WERI-Rb-1 (cell line): ENCODE measurements around the gene SMAD2.

ENCODE experiments used
- DNase-seq: peaks from one replicate; pipeline ENCODE4 v3.0.0-alpha.2; 2020
- H3K27ac ChIP-seq: fragments of 250-450 bp; sonication (Bioruptor Pico); 2 replicates; pipeline ENCODE4 v1.5.1; 2020; ENCODE audit warnings: mild to moderate bottlenecking, moderate library complexity
- H3K27me3 ChIP-seq: fragments of 250-450 bp; sonication (Bioruptor Pico); 2 replicates; pipeline ENCODE4 v1.5.1; 2021; ENCODE audit warnings: mild to moderate bottlenecking, low read depth, moderate library complexity; ENCODE audit not compliant: insufficient read depth, severe bottlenecking
- H3K36me3 ChIP-seq: fragments of 250-450 bp; sonication (Bioruptor Pico); 2 replicates; pipeline ENCODE4 v1.5.1; 2020; ENCODE audit warnings: mild to moderate bottlenecking, moderate library complexity
- H3K4me3 ChIP-seq: 2 replicates; pipeline ENCODE4 v1.5.1; 2011; ENCODE audit warnings: low read depth, mild to moderate bottlenecking, control low read depth, low read length
- H3K9me3 ChIP-seq: fragments of 250-450 bp; sonication (Bioruptor Pico); 2 replicates; pipeline ENCODE4 v1.5.1; 2021; ENCODE audit warnings: mild to moderate bottlenecking, moderate library complexity; ENCODE audit not compliant: severe bottlenecking
- TF ChIP-seq, protein P1 (sequence below): IDR thresholded peaks from 2 replicates; pipeline ENCODE4 v1.5.1; 2011; ENCODE audit warnings: low read depth, mild to moderate bottlenecking, control low read depth, inconsistent platforms, low read length

The SMAD2 gene

GRCh38 chr18:47975105-47975504 is 44.6 kb upstream of the SMAD2 start:
- H3K4me3 ChIP-seq, result no peak overlapping the region
- no peak overlapping the region for H3K27ac ChIP-seq
- H3K36me3 ChIP-seq, result no peaks in the 10 kb centered on the region
- TF ChIP-seq, protein P1, sequence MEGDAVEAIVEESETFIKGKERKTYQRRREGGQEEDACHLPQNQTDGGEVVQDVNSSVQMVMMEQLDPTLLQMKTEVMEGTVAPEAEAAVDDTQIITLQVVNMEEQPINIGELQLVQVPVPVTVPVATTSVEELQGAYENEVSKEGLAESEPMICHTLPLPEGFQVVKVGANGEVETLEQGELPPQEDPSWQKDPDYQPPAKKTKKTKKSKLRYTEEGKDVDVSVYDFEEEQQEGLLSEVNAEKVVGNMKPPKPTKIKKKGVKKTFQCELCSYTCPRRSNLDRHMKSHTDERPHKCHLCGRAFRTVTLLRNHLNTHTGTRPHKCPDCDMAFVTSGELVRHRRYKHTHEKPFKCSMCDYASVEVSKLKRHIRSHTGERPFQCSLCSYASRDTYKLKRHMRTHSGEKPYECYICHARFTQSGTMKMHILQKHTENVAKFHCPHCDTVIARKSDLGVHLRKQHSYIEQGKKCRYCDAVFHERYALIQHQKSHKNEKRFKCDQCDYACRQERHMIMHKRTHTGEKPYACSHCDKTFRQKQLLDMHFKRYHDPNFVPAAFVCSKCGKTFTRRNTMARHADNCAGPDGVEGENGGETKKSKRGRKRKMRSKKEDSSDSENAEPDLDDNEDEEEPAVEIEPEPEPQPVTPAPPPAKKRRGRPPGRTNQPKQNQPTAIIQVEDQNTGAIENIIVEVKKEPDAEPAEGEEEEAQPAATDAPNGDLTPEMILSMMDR, result no peak
- no peaks in the 10 kb centered on the region for H3K27me3 ChIP-seq
- H3K9me3 ChIP-seq, result no peaks in the 10 kb centered on the region
- DNase-seq, result no peak

GRCh38 chr18:47970664-47971531 is 40.4 kb upstream of the SMAD2 start:
- no peak overlapping the region for H3K4me3 ChIP-seq
- H3K27ac ChIP-seq, result no peak overlapping the region
- TF ChIP-seq, protein P1, result no peak
- no peak for DNase-seq
- H3K9me3 ChIP-seq, result peaks cover 3% of the 10 kb centered on the region
- H3K27me3 ChIP-seq, result no peaks in the 10 kb centered on the region
- H3K36me3 ChIP-seq, result no peaks in the 10 kb centered on the region

- DNase-seq, result no peak
- H3K9me3 ChIP-seq, result peaks cover 3% of the 10 kb centered on the region
- TF ChIP-seq, protein P1, result no peak
- H3K36me3 ChIP-seq, result no peaks in the 10 kb centered on the region
- H3K27me3 ChIP-seq, result no peaks in the 10 kb centered on the region
- H3K27ac ChIP-seq, result no peak overlapping the region
- H3K4me3 ChIP-seq, result no peak overlapping the region
Measured at GRCh38 chr18:47969816-47970215, 39.4 kb upstream of the SMAD2 start.

- peaks cover 3% of the 10 kb centered on the region for H3K9me3 ChIP-seq
- no peaks in the 10 kb centered on the region for H3K36me3 ChIP-seq
- TF ChIP-seq, protein P1, result no peak
- no peak for DNase-seq
- H3K27ac ChIP-seq, result no peak overlapping the region
- H3K4me3 ChIP-seq, result no peak overlapping the region
- no peaks in the 10 kb centered on the region for H3K27me3 ChIP-seq
Measured at GRCh38 chr18:47968721-47969120, 38.3 kb upstream of the SMAD2 start.

DNA sequence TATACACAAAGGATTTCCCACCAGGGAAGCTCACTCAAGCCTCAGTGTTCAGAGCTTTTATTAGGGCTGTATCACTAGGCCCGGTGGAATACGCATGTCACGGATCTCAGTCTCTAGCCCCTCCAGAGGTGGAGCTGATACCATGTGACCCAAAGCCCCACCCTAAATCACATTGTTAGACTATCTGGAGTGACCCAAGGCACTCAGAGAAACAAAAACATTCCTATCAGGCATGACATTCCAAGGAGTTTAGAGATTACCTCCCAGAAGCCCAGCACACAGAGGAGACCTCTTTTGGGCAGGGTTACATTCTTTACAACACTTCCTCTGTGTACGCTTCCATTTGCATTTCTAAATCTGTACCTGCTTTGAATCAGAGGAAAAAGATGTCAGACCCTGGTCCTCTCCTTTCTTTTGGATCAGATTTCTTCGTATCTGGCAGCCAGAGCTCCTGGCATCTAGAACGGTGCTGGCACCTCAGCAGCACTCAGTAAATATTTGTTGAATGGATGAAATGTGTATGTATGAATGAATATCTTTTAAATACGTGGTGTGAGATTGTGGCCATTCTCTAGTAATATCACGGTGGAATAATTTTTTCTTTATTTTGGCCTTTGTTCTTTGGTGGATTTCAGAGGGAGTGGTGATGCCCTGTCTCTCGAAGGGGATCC is 37.7 kb upstream of the SMAD2 start:
- Histone ChIP-seq H3K27ac (no peak overlapping the region), H3K4me3 (no peak overlapping the region), H3K36me3 (no peaks in the 10 kb centered on the region), H3K27me3 (no peaks in the 10 kb centered on the region), H3K9me3 (peaks cover 3% of the 10 kb centered on the region)
- DNase-seq, result no peak
- TF ChIP-seq, protein P1, result no peak
